Cortex of kidney (tissue), 1 donor: ENCODE measurements around the gene CPNE2.
A peak's percentile ranks its signal among the peaks of the same experiment; 100 is the strongest.
"Not testable (repeated sequence)": the region's sequence is repeated elsewhere in the genome, so short reads cannot be mapped to it uniquely, and the experiment has no call there.

ENCODE experiments used
- DNase-seq: peaks from one replicate; lab custom pipeline; 2025; lab: John Stamatoyannopoulos, UW

Gene CPNE2

DNA sequence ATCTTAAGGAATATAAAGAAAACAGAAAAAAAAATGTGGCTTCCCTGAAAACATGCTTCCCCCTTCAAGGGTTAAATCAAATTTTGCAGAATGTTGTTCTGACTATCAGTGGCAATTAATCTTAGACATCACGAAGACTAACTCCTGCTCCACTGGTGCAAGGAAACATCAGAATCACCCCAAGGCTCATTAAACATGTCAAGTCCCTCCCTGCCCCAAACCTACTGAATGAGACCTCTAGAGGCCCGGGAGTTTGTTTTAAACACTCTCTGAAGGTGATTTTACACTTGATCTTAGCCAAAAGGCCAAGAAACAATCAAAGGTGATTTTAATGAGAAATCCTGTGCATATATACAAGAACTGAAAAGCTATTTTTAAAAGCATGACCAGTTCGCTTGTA, 75.2 kb downstream of the CPNE2 start:
- no peak for DNase-seq

DNA sequence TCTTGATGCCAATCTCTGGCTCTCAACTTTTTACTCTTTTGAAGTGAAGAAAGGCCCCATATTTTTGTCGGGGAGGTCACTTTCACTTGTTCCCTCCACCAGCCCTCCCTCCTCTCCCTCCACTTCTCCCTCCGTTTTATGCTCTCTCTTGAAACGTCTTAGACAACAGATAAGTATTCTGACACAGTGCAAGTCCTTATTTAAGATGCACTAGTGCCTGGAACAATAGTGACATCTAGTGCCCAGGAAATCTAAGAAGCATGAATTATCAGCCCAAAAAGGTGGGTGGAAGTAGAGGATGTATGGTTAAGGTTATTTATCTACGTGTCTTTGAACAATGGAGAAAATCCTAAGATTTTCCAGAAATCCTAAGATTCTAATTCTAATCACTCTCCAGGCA, 75.6 kb downstream of the CPNE2 start:
- DNase-seq, result no peak

DNA sequence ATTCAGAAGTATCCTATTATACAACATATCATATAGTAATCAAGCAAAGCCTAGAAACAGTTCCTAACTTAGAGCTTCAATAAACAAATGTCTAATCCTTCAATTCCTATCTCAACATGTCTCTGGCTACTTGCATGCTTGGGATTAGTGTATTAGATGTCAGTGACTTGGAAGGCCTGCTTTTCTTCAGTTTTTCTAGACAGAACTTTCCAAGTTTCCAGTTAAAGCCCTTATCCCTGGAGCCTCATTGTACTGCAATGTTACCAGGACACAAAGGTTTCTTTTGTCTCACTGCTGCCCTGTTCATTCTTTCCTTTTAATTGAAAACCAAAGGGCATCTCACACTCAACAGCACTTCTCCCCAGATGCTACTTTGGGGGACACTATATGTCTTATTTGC, 76.9 kb downstream of the CPNE2 start:
- no peak for DNase-seq

DNA sequence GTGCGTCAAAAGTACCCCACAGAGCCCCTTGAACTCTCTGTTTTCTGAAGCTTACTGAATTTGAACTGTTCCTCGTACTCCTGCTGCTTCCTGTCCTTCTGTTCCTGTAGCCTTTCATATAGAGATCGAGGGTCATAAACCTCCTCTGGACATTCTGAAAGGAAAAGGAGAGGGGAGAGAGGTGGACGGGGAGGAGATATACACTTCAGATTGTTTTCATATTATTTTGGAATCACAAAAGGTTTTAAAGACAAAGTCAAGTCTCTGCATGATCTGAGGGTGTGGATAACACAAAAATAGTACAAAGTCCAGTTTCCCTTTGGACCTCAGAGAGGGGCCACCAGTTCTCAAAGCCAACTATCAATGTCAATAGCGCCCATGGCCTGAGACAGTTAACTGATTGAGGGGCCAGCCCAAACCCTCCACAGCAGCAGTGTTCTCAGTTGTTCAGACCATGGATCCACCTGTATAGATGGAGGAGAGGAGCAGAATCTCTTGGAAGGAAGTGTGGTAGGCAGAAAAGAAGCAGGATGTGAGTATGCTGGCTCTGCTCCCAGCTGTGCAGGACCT, 80.4 kb downstream of the CPNE2 start:
- DNase-seq, result no peak

DNA sequence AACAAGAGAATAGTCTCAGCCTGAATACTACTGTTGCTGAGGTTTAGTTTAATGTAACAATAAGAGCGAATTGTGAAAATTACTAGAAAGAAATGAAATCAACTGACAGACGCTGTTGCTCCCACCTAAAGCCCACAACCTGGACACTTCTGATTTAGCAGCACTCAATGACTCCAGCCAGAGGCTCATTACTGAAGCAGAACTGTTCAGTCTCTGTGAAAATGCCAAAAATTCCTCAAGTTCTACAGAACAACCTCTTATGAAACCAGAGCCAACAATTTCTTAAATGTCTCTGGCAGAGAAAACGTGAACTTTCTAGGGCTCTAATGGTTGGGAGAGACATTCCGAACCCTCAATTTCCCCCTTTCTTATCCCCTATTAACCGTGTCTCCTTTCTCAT, 83.5 kb downstream of the CPNE2 start:
- no peak for DNase-seq

DNA sequence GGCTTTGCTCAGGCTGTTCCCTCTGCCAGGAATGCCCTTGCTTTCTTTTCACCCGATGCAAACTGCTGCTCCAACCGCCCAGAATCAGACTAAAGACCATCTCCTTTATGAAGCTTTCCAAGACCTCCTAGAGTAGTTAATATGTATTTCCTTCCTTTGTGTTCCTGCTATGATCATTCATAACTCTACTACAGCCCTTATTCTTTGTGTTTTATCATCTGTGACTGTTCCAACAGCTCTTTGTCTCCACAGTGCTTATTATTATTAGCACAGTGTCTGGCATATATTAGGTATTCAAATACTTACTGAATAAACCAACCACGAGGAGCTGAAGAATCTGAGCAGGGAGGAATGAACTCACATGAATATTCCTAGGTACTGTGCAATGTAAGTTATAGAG, 85.8 kb downstream of the CPNE2 start:
- DNase-seq, result no peak

DNA sequence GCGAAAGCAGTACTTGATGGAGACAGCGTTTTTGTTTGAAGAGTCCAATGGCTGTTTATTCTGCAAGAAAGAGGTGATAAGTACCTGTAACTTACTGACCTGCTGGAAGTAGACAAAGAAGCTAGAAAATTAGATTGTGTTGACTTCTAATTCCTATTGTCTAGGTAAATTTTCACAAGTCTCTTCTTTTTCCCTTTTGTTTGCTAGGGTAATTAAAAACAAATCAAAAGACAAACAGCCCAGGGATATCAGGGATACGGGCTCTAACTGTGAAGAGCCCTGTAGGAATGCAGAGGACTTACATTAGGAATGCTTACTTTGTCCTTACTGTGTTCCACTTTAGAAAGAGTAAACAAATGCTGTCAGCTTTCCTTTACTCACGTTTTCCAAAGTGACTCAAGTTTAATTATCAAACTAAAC, 86.4 kb downstream of the CPNE2 start:
- DNase-seq, result no peak

DNA sequence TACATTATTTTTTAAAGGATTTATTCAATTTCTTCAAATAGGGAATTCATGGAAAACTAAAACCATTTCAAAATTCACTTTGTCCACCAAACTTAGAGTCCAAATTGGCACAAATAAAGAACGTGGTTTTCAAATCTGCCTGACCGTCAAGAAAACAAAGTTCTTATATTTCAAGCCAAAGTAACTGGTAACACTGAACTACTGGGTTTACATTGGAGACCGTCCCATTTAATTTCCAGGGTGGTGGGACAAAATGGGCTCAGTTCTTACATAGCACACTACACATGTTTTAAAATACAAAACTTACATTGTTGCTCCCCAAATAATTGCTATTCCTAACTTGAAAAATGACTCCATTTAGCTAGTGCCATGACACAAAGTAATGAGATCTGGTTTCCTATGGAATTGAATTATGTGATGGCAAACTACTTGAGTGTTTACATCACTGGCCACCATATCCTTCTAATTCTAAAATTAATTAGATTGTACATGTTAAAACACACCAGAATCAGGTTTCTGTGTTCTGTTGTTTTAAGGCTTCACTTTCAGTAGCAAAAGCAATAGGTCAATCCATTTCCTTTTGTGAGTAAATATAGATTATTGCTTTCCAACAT, 86.9 kb downstream of the CPNE2 start:
- no peak for DNase-seq

DNA sequence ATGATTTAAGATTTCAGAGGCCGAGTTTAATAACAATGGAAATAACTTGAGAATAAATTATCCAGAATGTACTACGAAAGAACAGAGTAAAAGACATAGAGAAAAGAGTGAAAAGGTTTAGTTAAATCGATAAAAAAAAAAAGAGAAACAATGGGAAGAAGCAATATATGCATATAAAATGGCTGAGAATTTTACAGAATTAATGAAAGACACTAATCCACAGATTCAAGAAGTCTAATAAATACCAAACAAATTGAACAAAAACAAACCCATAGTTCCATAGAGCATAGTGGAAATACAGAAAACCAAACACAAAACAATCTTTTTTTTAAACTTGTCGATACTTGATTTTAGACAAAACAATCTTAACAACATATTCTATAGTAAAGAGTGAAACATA, 91.7 kb downstream of the CPNE2 start:
- no peak for DNase-seq

DNA sequence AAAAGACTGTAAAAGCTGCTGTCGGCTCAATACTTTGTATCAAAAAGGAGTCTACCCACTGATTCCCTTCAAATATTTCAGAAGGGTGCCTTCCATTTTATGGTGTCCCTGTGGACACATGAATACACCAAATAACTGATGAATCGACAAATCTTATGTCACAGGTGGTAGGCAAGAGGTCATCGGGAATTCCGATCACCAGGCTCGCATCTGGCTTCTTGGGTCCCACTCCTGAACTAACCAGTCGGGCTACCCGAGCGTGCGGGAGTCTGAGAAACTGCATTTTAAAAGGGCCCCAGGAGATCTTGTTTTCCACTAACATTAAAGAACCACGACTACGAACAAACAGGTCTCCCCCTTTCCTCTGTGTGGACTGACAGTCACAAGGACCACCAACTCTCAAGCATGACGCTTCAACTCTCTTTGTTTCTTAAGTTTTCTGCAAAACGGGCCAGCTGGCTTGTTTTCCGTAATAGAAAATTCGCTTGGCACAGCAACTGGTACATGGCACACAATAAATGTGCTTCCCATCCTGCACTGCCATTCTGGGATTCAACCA, 92.6 kb downstream of the CPNE2 start:
- no peak for DNase-seq

DNA sequence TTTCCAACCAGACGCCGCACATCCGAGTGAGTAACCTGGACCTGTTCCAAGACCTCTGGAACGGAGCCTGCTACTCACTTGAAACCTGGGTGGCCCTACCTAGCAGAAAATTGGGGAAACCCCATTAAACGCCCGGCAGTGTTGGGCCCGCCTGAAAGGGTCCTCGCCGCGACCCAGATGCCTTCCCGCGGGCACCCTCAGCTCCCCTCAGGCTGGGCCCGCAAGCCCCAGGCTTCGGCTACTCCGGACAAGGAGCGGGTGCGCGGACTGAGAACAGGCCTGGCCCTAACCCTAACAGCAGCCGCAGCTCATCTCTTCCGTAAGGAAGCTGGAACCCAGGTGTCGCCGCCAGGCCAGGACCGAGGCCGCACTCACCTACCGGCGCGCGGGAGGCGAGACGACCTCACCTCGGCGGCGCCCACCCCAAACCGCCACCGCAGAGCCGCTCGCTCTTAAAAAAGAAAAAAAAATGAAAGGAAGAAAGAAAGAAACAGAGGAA, 93.1 kb downstream of the CPNE2 start:
- no peak for DNase-seq

DNA sequence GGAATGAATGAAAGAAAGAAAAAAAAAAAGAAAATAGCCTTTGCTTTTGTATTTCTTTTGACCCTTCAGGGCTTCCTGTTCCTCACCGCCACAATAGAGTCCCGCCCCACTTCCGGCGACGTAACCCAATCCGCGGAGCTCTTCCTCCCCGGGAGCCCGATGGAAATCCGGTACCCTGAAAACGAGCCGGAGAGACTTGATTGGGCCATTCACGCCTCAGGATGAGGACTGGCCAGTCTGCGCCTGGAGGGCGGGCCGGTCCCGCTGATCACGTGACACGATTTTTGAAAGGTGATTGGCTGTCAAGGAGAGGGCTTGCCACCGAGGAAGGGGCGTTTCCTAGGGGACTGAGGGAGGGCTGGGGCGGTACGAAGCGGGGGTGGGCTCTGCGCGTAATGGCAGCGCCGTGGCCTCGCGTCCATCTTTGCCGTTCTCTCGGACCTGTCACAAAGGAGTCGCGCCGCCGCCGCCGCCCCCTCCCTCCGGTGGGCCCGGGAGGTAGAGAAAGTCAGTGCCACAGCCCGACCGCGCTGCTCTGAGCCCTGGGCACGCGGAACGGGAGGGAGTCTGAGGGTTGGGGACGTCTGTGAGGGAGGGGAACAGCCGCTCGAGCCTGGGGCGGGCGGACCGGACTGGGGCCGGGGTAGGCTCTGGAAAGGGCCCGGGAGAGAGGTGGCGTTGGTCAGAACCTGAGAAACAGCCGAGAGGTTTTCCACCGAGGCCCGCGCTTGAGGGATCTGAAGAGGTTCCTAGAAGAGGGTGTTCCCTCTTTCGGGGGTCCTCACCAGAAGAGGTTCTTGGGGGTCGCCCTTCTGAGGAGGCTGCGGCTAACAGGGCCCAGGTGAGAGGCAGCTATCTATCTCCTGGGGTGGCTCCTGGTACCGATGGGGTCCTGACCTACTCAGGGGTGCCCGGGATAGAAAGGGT, 93.8 kb downstream of the CPNE2 start, which contains the start of the genes PSME3IP1 and RSPRY1:
PSME3IP1 (minus strand) TSS at position 95 of the 927 bp plus-strand sequence. CDS start 12,185 bp downstream, outside the sequence.
RSPRY1 (plus strand) TSS at position 385 of the 927 bp plus-strand sequence. CDS start 18,330 bp downstream, outside the sequence.
- peak; percentile 67 for DNase-seq

DNA sequence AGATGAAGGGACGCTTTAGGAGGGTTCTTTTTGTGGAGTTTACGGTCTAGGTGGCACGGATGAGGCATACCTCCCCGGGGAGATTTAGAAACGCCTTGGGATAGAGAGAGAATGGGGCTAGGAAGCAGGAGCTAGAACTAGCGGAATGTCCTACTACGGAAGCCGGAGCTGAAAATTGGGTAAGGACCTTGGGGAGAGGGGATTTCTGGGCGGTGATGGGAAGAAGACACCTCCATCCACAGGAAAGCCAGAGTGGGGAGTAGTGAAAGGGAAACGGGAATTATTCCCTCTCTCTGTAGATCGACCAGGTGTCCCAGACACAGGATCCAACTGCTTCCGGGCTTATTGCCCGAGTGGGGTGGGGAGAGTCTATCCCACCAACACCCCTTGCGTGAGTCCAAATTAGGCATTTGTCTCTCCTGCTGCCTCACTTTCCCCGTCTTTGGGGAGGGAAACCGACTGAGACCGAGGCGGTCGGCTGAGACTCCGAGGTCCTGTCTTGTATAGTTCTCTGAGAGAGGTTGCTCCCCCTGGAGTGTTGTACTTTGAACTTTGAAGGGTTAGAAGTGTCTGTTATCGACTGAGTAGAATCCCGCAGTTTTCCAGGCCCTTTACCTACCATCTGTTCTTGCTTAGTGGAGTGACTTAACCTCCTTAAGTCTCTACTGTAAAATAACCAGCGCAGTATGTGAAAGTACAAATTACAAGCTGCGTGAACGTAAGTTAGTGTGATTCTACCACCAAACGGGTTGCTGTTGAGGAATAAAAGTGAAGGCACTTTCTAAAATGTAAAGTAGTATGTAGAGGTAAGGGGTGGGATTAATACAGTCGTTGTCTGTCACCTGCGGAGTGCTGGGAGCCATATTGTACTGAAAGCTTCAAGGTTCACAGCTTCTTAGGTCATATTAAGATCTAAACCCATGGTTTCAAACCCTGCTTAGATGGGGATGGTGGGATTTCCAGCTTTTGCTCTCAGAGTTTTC, 94.8 kb downstream of the CPNE2 start:
- DNase-seq, result no peak

DNA sequence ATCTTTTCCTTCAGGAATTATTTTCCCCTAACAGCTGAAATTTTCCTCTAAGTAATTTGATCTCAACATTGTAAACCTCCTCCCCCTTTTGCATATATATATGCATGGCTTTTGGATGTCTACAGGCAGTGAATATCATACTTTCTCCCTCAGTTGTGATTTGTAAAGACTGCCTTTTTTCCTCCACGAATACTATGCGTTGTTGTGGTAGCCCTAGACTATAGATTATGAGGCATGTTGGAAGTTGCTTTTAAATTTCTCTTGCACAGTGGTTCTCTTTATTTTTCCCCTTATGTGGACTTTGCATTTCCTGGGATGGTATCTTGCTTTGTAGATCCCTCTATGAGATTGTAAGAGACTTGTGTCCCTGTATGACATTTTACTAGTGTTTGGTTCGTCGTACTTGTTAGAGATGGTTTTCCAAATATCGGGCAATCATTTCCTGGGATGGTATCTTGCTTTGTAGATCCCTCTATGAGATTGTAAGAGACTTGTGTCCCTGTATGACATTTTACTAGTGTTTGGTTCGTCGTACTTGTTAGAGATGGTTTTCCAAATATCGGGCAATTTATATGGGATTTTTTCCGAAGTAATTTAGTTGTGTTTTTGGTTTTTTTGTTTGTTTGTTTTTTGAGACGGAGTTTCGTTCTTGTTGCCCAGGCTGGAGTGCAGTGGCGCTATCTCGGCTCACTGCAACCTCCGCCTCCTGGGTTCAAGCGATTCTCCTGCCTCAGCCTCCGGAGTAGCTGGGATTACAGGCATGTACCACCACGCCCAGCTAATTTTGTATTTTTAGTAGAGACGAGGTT, 95.7 kb downstream of the CPNE2 start:
- DNase-seq, result not testable (repeated sequence)

DNA sequence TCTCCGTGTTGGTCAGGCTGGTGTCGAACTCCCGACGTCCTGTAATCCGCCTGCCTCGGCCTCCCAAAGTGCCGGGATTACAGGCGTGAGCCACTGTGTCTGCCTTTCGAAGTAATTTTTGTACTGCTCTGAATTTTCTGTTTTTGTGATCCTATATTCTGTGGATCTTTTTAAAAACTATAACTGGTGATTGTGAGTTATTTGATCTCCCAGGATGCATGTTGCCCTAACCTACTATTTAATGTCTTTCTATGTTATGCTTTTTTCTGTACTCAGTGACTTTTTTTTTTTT, 96.3 kb downstream of the CPNE2 start:
- DNase-seq, result no peak

DNA sequence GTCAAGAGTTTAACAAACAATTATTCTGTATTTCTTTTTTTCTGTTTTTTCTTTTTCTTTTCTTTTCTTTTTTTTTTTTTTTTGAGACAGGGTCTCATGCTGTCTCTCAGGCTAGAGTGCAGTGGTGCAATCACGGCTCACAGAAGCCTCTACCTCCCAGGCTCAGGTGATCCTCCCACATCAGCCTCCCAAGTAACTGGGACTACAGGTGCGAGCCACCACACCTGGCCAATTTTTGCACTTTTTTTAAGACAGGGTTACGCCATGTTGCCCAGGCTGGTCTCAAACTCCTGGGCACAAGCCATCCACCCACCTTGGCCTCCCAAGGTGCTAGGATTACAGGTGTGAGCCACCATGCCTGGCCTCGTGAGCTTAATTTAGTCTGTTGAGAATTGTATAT, 97.1 kb downstream of the CPNE2 start:
- not testable (repeated sequence) for DNase-seq

DNA sequence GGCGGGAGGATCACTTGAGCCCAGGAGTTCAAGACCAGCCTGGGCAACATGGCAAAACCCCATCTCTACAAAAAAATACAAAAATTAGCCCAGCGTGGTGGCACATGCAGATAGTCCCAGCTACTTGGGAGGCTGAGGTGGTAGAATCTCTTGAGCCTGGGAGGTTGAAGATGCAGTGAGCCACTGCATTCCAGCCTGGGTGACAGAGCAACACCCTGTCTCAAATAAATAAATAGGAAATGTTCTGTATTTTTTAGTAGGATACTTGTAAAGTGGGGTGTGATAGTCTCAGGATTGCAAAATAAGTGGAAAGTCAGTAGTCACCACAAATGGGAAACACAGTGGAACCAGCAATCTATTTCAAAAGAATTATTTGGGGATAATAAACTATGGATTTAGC, 97.8 kb downstream of the CPNE2 start:
- DNase-seq, result no peak

DNA sequence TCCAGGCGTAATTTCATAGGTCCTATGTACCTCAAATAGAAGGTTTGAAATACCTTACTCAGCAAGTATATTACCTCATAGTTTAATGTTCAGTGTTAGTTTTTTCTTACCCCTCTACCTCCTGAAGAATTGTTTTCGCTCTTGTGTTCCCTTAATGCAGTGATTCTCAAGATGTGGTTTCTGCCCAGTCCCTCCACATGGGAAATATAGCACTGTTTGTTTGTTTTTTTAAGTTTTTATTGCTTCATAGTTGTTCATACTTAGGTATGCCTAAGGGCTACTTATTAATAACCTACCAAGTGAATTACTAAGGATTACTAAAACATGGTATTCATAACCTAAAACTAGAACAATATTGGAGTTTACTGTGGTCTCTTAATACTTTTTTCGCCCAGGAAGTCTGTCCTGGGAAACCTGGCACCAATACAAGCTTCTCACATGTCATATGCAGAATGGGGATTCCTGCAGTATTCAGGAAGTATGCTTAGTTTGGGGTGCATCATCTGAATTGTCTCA, 98.7 kb downstream of the CPNE2 start:
- DNase-seq, result no peak

DNA sequence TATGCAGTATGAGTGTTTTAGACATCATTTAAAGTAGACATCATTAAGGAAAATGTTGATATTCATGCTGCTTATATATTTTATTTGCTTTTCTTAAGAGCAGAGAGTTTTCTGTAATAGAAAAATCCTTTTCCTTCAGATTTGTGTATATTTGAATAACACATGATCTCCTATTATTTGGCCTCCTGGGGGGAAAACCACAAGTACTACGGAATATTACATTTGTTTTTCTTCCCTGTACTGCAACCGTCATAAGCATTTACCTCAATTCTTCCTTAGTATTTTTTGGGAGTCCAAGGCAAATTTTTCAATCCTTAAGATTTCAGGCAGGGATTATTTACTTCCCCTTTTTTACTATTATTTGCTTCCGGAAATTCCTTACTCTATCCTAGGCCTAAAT, 99.8 kb downstream of the CPNE2 start:
- no peak for DNase-seq
